Stomach (tissue), 4 donors: ENCODE results near the gene ITPRIPL2.

Source experiments
- EP300 ChIP-seq: sonication (generic); formaldehyde crosslinking; IDR thresholded peaks from one replicate; pipeline ENCODE4 v1.6.1; 2017; ENCODE audit warnings: antibody characterized with exemption
- POLR2A ChIP-seq, 4 donors: fragments of 450-650 bp; IDR thresholded peaks; one replicate each; pipeline ENCODE4 v1.6.1; 2016; ENCODE audit warnings: antibody characterized with exemption in 4 of 4, control low read depth in 2 of 4, mild to moderate bottlenecking in 1 of 4, moderate library complexity in 1 of 4
- POLR2AphosphoS5 ChIP-seq, 3 donors: sonication (generic); formaldehyde crosslinking; IDR thresholded peaks; one replicate each; pipeline ENCODE4 v1.6.1; 2016; ENCODE audit warnings: antibody characterized with exemption in 3 of 3
- TF ChIP-seq, protein P1 (sequence below), 7 experiments: fragments of 450-650 bp in 4 of 7; fragments of 200-600 bp in 3 of 7; sonication (generic) in 3 of 7; IDR thresholded peaks; one replicate each; pipeline ENCODE4 v1.5.1; 2016 to 2019; ENCODE audit warnings: antibody characterized with exemption in 7 of 7, control low read depth in 2 of 7, mild to moderate bottlenecking in 1 of 7

DNA sequence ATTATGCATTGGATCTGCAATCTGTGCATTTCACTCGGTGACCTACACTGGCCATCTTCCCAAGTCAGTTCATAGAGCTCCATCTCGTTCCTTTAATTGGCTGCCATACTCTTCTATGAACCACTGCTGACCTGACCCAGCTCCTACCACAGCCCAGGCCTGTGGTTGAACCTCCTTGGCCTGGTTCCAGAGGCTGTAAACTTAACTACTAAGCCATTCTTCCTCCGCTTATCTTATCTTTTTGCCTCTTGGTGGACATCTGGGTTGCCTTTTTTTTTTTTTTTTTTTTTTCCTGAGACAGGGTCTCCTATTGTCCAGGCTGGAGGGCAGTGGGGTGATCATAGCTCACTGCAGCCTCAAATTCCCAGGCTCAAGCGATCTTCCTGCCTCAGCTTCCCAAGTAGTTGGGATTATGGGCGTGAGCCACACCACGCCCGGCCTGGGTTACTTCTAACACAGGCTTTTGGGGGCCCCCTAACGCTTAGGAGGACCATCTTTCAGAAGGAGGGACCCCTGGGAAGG lies 28.0 kb upstream of the ITPRIPL2 start:
- TF ChIP-seq, protein P1, sequence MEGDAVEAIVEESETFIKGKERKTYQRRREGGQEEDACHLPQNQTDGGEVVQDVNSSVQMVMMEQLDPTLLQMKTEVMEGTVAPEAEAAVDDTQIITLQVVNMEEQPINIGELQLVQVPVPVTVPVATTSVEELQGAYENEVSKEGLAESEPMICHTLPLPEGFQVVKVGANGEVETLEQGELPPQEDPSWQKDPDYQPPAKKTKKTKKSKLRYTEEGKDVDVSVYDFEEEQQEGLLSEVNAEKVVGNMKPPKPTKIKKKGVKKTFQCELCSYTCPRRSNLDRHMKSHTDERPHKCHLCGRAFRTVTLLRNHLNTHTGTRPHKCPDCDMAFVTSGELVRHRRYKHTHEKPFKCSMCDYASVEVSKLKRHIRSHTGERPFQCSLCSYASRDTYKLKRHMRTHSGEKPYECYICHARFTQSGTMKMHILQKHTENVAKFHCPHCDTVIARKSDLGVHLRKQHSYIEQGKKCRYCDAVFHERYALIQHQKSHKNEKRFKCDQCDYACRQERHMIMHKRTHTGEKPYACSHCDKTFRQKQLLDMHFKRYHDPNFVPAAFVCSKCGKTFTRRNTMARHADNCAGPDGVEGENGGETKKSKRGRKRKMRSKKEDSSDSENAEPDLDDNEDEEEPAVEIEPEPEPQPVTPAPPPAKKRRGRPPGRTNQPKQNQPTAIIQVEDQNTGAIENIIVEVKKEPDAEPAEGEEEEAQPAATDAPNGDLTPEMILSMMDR (IDR thresholded peaks at IDR 0.05), result no peak
- TF ChIP-seq POLR2A (IDR thresholded peaks at IDR 0.05), result no peak
- no peak for TF ChIP-seq POLR2AphosphoS5 (IDR thresholded peaks at IDR 0.05)
- no peak for TF ChIP-seq EP300
